GM18508 (cell line): ENCODE data around the gene LDLRAD4.

Experiments used
- ATAC-seq: cut with Tn5 transposase; IDR thresholded peaks from one replicate; pipeline ENCODE4 v1.9.1; 2021; ENCODE audit warnings: moderate number of reproducible peaks; ENCODE audit not compliant: insufficient read depth, unreplicated experiment

The LDLRAD4 gene

DNA sequence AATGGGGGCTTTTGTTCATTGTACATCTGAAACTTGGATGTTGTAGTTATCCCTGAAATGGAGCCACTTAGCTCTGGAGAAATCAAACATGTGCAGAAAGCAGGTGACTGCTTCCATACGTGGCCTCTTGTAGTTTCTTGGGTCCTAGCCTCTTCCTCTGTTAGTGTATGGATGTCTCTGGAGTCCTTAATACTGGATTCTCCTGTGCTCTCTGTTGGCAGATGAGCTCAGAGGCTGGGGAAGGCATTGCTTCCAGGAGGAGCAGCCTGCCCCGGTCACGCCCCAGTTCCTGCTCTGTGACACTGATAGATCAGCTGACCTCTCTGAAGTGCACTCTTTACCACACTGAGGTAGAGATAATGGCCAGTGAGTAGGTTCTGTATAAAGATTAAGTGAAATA is 176.2 kb downstream of the LDLRAD4 start:
- no peak for ATAC-seq

DNA sequence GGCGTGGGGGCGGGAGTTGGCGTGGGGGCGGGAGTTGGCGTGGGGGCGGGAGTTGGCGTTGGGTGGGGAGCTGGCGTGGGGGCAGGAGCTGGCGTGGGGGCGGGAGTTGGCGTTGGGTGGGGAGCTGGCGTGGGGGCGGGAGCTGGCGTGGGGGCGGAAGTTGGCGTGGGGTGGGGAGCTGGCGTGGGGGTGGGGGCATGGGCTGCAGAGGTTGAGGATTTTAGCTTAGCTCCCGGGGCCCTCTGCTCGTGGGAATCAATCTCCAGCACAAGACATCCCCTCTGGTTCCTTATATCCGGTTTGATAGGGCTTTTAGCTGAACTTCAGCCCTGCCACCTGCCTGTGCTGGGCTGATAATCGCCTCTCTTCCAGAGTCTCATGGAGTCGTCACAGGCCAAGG is 177.0 kb downstream of the LDLRAD4 start:
- ATAC-seq, result no peak

DNA sequence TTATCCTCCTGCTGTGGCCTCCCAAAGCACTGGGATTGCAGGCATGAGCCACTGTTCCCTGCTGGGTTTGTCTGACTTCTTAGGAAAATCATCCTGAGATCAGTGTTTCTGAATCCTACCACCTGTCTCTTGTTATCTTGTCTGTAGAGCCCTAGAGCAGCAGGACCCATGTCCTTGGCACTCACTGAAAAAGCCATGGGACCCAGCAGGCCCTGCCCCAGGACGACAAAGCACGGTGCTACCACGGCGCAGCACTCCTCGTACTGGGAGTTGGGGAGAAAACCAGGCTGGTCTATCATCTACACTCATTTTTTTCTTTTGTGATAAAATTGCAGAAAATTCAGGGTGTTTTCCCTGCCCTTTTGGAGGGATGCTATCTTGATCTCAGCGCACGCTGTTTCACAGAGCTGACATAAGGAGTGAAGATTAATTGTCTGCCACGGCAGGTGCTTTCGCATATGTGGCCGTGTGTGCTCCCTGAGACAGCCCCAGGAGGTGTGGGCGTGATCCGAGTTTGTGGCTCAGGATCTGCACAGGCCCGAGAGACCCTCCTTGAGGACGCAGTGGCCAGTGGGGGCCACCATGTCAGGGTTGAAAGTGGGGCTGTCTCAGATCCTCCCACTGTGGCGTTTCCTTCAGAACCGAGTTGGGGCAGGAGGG is 179.1 kb downstream of the LDLRAD4 start:
- ATAC-seq, result no peak

DNA sequence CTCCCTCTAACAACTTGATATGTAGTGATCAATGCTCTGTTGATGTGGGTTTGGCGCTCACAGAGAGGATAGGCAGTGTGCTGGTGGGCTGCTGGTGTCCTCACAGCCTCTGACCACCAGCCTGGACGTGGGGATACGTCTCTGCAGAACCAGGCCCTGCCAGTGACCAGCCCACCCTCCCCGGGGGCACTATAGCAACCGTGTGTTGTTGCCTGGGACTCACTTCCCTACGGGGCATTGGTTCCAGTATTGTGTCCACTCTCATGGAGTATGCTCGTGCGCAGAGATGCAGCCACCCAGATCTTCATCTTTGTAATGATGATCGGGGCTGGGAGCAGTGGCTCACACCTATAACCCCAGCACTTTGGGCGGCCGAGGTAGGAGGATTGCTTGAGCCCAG is 180.1 kb downstream of the LDLRAD4 start:
- no peak for ATAC-seq

DNA sequence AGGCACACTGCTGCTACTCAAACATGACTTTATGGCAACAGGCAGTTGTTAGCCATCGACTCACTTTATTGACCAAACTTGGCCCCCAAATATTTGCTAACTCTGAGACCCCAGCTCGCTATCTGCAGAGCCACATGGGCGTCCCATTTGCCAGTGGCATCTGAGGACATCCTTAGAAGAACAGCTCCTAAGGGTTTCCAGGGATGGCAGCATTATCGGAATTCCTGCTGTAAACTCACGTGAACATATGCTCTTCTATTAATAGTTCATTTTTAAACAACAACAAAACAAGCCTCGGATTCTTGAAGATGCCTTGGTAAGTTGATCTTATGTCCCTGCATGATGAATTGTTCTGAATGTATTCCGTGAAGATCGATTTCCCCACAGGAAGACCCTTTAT is 181.0 kb downstream of the LDLRAD4 start:
- ATAC-seq, result no peak

DNA sequence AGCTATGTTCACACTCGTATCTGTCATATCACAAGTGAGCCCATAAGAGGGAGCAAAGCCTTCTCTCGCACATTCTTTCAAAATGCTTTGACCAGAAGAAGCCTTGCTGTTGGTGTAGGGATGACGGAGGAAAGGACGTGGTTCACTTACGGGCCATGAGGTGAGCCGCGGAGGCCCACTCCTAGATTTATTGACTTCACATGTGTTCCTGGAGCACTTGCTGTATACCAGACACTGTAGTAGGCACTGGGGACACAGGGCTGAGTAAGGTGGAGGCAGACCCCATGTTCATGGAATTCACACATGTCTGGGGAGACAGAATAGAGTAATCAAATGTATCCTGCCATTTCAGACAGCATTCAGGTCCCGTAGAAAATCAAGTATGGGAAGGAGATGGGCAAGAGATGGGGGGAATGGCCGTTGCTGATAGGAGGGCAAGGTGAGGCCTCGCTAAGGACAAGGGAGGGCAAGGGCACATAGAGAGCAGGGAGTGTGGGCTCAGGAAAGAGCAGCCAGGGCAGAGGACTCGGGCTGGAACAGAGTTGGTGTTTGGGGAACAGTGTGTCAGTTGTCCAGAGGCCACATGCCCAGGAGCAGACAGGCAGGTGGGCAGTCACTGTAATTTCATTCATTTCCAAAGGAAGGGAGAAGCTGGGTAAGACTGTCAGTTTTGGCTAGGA is 182.2 kb downstream of the LDLRAD4 start:
- ATAC-seq, result no peak

DNA sequence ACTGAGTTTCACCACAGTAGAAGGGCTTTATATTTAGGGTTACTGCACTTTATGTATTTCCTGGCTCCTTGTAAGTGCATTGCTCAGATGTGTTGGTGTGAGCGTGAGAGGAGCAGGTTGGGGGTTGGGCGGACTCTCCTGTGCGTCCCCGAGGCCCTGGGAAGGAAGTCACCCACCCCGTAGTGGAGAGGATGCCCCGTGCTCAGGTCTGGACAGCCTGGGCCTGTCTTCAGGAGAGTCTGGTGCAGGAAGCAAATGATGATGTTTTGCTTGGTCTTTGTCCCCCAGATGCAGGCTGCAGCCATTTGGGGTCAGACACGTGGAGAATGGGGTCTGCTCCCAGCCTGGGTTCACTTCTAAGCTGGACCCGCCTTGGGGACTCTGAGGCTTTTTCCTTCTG is 182.8 kb downstream of the LDLRAD4 start:
- ATAC-seq, result no peak

DNA sequence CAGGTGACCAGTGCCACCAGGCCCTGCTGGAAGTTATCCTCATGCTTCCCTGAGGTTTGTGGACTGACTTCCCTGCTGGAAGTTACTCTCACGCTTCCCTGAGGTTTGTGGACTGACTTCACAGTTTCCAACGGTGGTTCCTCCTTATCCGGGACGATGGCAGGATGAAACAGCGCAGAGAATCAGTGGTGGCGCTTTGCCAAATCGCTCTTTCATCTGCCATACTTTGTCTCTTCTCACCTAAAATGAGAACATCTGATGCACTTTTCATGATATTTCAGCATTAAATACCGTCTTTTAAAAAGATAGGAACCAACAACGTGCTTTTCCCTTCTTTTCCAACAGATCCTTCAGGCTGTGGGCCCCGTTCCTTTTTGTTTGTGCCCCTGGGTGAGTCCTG is 183.3 kb downstream of the LDLRAD4 start:
- ATAC-seq, result no peak

DNA sequence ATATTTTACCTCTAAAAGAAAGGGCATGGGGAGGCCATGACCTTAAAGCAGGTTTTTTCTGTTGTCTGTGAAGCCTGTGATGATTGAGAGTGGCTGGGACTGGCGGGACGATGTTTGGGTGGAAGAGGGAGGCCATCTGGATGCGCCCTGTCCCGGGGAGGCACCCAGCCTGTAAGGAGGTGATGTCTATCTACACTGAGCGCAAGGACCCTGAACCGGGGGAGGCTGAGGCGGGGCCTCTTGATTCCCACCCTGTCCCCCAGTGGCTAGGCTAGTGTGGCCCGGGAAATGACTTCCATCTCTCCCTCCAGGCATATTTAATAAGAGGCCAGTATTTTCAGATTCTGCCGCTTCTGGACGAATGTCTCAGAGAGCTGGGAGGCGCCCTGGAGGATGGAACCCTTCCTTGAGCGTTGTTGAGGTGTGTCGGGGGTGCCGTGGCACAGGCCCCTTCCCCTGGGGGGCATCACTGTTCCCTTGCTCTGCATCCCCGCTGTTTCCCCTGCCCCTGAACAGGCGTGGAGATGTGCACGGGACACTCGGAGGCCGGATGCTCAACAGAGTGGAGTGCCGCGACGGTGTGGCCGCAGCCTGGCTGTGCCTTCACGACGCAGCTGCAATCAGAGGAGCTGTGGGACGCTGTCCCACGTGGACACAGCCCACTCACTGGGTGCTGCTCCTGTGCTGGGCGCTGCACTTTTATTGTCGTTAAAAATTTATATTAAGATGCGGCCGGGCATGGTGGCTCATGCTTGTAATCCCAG is 185.4 kb downstream of the LDLRAD4 start:
- ATAC-seq, result no peak

DNA sequence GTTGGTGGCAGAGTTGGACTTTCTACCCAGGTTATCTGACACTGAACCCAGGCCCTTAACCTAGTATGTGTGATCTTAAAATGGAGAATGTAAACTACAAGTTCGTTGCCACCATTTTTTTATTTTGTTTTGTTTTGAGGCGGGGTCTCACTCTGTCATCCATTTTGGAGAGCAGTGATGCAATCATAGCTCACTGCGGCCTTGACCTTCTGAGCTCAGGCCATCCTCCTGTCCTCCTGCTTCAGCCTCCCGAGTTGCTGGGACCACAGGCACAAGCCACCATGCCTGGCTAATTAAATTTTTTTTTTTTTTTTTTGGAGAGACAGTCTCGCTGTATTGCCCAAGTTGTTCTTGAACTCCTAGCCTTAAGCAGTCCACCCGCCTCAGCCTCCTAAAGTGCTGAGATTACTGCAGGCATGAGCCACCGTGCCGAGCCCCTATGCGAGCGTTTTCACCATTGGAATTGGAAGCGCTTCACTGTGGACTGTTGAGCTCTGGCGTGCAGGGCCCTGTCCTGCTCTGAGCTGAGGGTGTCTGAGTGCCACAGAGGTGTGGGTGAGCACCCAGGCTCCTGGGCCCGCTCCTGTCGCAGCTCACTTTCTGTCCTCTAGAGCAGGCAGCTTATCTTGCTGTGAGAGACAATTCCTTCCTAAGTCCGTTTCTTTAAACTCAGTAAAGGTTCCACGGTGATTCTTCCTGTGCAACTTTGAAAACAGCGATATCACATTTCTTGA is 186.9 kb downstream of the LDLRAD4 start:
- ATAC-seq, result no peak

DNA sequence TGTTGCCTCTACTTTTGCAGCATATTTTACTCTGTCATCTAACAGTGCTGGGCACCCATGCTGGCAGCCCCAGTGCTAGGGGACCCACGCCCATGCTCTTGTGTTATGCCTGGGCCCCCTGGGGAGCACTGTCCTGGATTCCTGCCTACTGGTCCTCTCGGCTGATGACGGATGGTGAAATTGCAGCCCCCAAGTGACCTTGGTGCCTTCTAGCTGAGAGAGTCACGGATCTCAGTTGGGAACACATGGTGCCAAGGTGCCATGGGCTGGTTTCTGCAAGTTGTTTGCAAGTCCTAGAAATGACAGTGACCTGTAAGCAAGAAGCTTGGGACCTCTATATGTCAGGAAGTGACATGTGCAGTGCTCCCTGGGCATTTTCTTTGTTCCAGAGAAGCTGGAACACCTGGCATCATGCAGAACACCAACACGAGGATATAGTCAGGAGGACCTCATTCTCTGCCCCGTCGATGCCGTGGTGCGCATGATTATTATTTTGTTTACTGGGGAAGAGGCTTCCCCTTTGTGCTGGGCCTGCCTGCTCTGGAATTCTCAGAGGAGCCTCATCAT is 187.6 kb downstream of the LDLRAD4 start:
- no peak for ATAC-seq

DNA sequence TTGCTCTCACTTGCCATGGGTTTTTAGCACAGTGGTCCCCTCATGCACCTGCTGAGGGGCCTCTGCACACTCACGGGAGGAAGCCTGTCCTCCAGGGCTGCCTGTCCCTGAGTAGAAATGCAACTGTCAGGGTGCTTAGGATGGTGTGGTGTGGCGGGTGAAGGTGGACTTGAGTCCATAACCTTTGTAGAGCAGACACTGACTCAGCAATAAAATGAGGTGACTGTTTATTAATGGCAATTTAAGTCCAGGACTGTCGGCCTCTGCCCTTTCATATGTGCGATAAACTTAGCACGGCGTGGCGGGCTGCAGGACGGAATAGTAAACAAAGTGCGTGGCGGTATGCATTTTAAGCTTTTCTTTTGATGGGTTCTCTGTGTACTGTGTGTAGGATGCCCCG is 188.2 kb downstream of the LDLRAD4 start:
- no peak for ATAC-seq

DNA sequence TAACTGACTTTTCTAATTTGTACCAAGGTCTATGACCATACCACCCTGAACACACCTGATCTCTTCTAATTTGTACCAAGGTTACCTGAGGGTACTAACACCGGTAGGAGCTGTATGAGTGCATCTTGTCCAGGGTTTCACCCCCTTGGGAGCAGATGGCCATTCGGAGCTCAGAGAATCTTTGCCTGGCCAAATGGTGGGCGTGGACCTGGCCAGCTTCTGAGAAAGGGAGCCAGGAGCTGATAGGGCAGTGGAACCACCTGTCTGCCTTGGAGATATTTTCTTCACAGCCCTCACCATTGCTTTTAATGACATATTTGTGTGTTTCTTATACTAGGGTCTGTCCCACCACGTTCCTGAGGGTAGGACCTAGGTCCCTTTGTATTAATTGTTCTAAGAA is 188.9 kb downstream of the LDLRAD4 start:
- no peak for ATAC-seq

DNA sequence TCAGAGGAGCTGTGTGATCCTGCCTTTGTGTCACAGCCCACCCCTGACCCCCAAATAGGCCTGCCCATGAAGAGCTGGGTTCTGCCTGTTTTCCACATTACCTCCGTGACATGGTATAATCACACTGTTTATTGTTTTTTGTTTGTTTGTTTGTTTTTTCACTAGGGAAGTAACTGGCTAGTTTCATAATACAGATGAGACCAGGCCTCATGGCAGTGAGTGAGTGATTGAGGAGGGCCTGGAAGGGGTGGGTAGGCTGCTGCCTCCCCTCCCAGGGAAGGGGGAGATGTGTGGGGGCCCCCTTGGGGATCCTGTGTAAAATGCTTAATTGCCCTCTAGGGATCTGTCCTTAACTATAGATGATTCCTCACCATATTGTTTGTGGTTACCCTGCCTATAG is 190.5 kb downstream of the LDLRAD4 start:
- no peak for ATAC-seq

DNA sequence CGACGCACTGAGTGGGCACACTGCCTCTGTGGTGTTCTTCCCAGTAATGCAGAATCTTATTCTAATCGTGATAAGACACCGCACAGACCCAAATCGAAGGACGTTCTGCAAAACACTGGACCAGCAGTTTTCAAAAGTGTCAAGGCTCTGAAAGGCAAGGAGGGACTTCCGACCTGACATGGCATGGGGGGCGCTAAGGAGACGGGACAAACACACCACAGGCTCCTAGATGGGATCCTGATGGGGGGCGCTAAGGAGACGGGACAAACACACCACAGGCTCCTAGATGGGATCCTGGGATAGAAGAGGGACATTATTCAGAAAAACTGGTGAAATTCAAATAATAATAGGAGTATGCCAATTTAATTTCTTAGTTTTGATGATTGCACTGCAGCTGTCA is 191.4 kb downstream of the LDLRAD4 start:
- no peak for ATAC-seq

DNA sequence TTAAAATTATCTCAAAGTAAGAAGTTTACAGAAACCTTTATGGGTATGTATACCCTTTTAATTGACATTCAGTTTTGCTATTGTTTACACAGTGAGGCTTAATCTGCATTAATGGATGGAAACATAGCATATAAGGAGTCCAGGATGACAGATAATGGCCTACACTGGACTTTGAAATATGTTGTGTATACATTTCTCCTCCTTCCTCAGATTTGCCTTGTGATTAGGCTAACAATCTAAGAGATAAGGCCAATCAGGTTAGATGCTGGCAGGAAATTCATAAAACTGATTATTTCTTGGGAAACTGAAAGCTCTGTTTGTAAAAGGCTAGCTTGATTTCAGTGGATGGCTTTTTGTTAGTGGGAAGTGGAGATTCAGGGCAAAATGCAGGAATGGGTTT is 191.9 kb downstream of the LDLRAD4 start:
- ATAC-seq, result no peak

DNA sequence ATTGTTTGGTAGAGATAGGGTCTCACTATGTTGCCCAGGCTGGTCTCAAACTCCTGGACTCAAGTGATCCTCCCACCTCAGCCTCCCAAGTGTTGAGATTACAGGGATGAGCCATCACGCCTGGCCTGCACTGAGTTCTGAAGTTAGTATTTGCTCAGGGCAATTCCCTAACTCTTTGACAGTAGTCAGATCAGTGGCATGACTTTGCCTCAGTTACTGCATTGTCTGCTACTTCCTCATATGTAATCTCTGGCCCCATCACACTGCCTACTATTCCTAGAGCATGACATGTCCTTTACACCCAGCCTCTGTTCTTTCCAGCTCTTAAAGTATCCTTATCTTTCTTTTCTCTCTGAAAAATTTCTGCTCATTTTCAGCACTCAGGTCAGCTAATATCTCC is 193.5 kb downstream of the LDLRAD4 start:
- ATAC-seq, result no peak

DNA sequence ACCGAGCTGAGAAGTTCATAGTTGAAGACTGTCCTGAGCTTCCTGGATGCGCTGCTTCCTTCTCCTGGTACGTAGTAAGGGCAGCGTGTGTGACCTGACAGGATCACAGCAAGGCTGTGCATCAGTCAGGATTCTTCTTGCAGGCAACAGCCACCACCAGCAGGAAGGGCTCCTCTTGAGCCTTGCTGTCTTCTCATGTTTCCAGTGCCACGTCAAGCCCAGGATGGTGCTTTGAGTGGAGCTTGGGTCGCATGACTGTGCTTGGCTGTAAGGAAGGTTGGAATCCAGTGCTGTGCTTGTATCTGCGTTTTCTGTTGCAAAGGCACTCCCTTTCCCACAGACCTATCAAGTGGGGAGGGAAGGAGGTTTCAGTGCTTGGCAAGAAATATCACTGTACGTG is 194.3 kb downstream of the LDLRAD4 start:
- ATAC-seq, result no peak

DNA sequence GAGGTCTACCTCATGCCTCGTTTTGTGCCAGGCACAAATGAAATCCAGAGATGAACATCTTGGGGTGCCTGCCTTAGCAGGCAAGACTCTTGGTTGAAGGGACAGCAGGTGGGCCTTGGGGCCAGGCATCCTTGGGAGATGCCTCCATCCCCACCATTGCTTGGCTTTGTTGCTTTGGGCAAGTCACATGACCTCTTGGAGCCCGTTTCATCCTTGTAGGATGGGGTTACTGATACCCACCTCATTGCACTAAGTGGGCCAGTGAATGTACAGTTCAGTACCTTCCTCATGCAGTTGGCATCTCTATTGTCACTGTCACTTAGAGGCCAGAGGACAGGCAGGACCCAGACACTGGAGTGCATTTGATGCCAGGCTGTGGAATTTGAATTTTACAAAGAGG is 195.5 kb downstream of the LDLRAD4 start:
- no peak for ATAC-seq

DNA sequence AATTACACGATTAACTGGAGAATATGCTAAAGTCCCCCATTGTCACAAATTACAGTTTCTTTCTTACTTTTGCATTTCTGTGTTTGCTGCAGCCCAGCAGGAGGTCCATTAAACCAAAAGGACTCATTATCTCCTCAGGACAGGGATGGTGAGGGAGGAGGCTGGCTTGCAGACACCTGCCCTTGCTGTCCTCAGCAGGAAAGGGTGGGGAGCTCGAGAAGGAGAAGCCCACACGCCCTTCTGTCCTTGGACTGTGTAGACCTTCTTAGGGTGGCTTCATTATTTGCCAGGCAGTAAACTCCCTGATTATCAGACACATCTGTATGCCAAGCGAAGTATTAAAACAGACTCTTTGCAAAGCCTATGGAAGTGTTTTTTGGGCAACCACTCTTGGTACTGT is 196.0 kb downstream of the LDLRAD4 start:
- ATAC-seq, result no peak

DNA sequence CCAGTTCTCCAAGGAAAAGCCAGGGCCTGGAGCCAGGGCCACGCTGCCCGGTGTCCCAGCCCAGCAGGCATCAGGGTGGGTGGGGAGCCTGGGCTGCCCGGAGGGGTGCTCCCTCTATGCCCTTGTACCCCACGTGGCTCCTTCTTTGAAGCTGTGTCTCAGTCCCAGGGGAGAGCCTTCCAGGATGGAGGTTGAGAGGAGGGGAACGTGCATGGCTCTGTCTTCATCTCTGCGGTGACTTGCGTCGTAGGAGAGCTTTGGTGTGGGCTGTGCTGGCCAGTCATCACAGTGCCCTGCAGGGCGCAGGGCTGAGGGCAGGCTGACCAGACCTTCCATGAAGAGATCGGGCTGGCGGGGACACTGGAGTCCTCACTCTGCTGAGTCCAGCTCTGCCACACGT is 197.2 kb downstream of the LDLRAD4 start:
- no peak for ATAC-seq
